ENCODE results near the gene DENND4A. TPM values are rescaled to one million over a fixed set of nuclear protein-coding genes. Genes with fewer than 3 reads are reported as not detected.

DENND4A gene
- total and polyA plus RNA-seq, 10 of the 15 experiments (the other 5 are each of a cell fraction or from before 2014, with no cell fraction given), result 14.2 to 81.8 (median 34.1) TPM

- TF ChIP-seq NRF1 (conservative IDR thresholded peaks at IDR 0.05; ENCODE audit: low read depth, low read length) (no peak), GATAD2B (conservative IDR thresholded peaks at IDR 0.05; ENCODE audit: low read depth) (no peak), ZNF687 (IDR thresholded peaks at IDR 0.05) (peak; percentile 81), USF1 (IDR thresholded peaks at IDR 0.05; ENCODE audit: borderline replicate concordance, extremely low read length, insufficient read depth, low read depth, low read length) (no peak), MXI1 (IDR thresholded peaks at IDR 0.05; ENCODE audit: low read depth, low read length) (no peak), ZNF207 (IDR thresholded peaks at IDR 0.05; ENCODE audit: borderline replicate concordance) (no peak), BHLHE40 (IDR thresholded peaks at IDR 0.05; ENCODE audit: borderline replicate concordance in 1 of 2, low read depth in 2 of 2, low read length in 1 of 2) (no peak), SMAD1 (IDR thresholded peaks at IDR 0.05; ENCODE audit: low read depth, partially characterized antibody) (no peak), CEBPZ (IDR thresholded peaks at IDR 0.05; ENCODE audit: low read depth, low read length) (no peak), IRF3 (IDR thresholded peaks at IDR 0.05) (no peak), MYB (IDR thresholded peaks at IDR 0.05; ENCODE audit: borderline replicate concordance, low read depth, low read length) (no peak), RFX5 (IDR thresholded peaks at IDR 0.05; ENCODE audit: low read depth, low read length) (no peak), SPI1 (IDR thresholded peaks at IDR 0.05; ENCODE audit: borderline replicate concordance, insufficient read depth, low read depth, low read length) (peak; percentile 68), RBBP5 (conservative IDR thresholded peaks at IDR 0.05) (no peak), POLR2A (IDR thresholded peaks at IDR 0.05; ENCODE audit: low read depth, low read length) (peak; percentile 36; the same call in 1 of the 2 replicates), HCFC1 (IDR thresholded peaks at IDR 0.05; ENCODE audit: low read length) (no peak), TARDBP (IDR thresholded peaks at IDR 0.05; ENCODE audit: borderline replicate concordance) (no peak), BCL11A (IDR thresholded peaks at IDR 0.05; ENCODE audit: low read depth, low read length) (no peak), MEF2B (IDR thresholded peaks at IDR 0.05; ENCODE audit: partially characterized antibody, poor library complexity, severe bottlenecking) (peak; percentile 42), ZNF217 (IDR thresholded peaks at IDR 0.05) (no peak), FOXM1 (IDR thresholded peaks at IDR 0.05; ENCODE audit: low read depth, low read length) (no peak)
Measured at GRCh38 chr15:65832549-65833364, 40.7 kb upstream of the DENND4A start (continued).

All from GM12878 (cell line).